ENCODE data around the gene CYP2S1.

The CYP2S1 gene

DNA sequence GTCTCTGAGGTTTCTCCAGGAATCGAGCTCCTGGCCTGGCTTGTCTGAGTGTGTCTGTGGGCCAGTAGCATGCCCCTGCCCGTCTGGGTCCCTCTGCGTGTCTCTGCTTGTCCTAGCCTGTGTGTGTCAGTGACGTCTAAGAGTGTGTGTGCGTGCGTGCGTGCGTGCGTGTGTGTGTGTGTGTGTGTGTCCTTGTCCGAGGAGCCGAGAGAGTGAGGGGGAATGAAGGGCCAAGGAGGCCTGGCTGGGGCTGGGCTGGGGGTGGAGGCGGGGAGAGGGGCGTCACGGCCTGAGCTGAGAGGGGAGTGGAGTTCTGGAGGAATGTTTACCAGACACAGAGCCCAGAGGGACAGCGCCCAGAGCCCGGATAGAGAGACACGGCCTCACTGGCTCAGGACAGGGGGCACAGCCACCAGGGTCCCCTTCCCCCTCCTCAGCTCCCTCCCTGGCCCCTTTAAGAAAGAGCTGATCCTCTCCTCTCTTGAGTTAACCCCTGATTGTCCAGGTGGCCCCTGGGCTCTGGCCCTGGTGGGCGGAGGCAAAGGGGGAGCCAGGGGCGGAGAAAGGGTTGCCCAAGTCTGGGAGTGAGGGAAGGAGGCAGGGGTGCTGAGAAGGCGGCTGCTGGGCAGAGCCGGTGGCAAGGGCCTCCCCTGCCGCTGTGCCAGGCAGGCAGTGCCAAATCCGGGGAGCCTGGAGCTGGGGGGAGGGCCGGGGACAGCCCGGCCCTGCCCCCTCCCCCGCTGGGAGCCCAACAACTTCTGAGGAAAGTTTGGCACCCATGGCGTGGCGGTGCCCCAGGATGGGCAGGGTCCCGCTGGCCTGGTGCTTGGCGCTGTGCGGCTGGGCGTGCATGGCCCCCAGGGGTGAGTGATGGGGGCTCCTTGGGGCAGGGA, 25.8 kb downstream of the CYP2S1 start, which contains the start of gene AXL:
Gene AXL, plus strand, starts transcription at position 609 of the 893 bp plus-strand sequence. Its CDS starts 170 bp downstream, at position 779.
- H3K9ac ChIP-seq (ENCODE audit: low read length in 2 of 2), result peak within 1 kb of the TSS; percentile 89 to 92
- peak within 1 kb of the TSS; percentile 96 for H3K27ac ChIP-seq (ENCODE audit: low read length)
- no peaks in the 10 kb centered on the region for H3K27me3 ChIP-seq (ENCODE audit: control insufficient read depth in 1 of 2, insufficient read depth in 2 of 2, low read length in 2 of 2)
- H3K4me3 ChIP-seq (ENCODE audit: low read length in 2 of 2), result peak within 1 kb of the TSS; percentile 79 to 80
- H3K36me3 ChIP-seq (ENCODE audit: control insufficient read depth in 2 of 2, insufficient read depth in 2 of 2, low read length in 2 of 2), result peaks cover 0 to 4% of the 10 kb centered on the region in 2 donors
- no peaks in the 10 kb centered on the region for H3K9me3 ChIP-seq (ENCODE audit: control insufficient read depth in 2 of 2, low read length in 2 of 2)
- peaks cover 36% of the 10 kb centered on the region for H3K4me1 ChIP-seq (ENCODE audit: control insufficient read depth, insufficient read depth, low read length)

DNA sequence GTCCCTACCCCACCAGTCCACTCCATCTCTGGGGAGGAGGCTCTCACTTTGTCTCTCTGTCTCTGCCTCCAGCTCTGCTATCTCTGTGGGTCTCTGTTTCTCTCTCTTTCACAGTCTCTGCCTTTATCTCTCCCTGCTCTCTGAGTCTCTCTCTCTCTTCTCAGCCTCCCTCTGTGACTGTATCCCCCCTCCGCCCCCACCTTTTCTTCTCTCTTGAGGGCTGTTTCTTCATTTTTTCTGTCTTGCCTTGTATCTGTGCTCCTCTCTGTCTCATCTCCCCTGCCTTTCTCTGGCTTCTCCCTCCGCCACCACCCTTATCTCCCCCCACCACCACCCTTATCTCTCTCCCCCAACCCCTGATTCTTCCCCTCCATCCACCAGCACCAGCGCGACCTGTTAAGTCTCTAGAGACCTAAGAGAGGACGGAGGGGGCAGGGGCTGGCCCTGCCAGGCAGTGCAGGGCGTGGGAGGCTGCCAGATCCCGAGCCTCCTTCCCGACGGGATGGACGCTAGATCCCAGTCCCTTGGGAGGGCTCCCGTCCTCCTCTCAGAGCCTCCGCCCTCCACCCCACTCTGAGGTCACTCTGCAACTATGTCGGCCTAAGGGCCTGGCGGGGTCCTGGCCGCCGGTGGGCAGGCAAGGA, 27.0 kb downstream of the CYP2S1 start:
- H3K4me3 ChIP-seq (ENCODE audit: low read length in 2 of 2), result peak overlapping the region; percentile 79 to 80
- peaks cover 0 to 4% of the 10 kb centered on the region in 2 donors for H3K36me3 ChIP-seq (ENCODE audit: control insufficient read depth in 2 of 2, insufficient read depth in 2 of 2, low read length in 2 of 2)
- H3K4me1 ChIP-seq (ENCODE audit: control insufficient read depth, insufficient read depth, low read length), result peaks cover 37% of the 10 kb centered on the region
- no peaks in the 10 kb centered on the region for H3K9me3 ChIP-seq (ENCODE audit: control insufficient read depth in 2 of 2, low read length in 2 of 2)
- peak overlapping the region; percentile 96 for H3K27ac ChIP-seq (ENCODE audit: low read length)
- H3K27me3 ChIP-seq (ENCODE audit: control insufficient read depth in 1 of 2, insufficient read depth in 2 of 2, low read length in 2 of 2), result no peaks in the 10 kb centered on the region
- H3K9ac ChIP-seq (ENCODE audit: low read length in 2 of 2), result peak overlapping the region; percentile 89 to 92

DNA sequence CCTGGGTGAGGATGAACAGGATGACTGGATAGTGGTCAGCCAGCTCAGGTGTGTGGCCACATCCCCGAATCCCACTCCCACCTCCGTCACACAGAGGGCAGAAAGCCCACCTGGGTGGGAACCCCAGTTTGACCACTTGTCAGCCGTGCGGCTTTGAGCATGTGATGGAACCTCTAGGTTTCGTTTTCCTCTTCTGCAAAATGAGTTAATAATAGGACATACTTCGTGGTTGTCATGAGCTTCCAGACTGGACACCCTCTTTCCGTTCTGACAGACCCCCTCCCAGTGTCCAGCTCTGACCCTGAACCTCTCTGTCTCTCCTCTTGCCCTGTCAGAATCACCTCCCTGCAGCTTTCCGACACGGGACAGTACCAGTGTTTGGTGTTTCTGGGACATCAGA, 27.8 kb downstream of the CYP2S1 start:
- Histone ChIP-seq H3K27ac (ENCODE audit: low read length) (peak overlapping the region; percentile 96), H3K9me3 (ENCODE audit: control insufficient read depth in 2 of 2, low read length in 2 of 2) (no peaks in the 10 kb centered on the region), H3K27me3 (ENCODE audit: control insufficient read depth in 1 of 2, insufficient read depth in 2 of 2, low read length in 2 of 2) (no peaks in the 10 kb centered on the region), H3K4me1 (ENCODE audit: control insufficient read depth, insufficient read depth, low read length) (peaks cover 43% of the 10 kb centered on the region), H3K9ac (ENCODE audit: low read length in 2 of 2) (peak overlapping the region; percentile 89 to 92), H3K4me3 (ENCODE audit: low read length in 2 of 2) (peak overlapping the region; percentile 79 to 80), H3K36me3 (ENCODE audit: control insufficient read depth in 2 of 2, insufficient read depth in 2 of 2, low read length in 2 of 2) (peaks cover 0 to 4% of the 10 kb centered on the region in 2 donors)

- Histone ChIP-seq H3K4me3 (ENCODE audit: low read length in 2 of 2) (no peak overlapping the region), H3K4me1 (ENCODE audit: control insufficient read depth, insufficient read depth, low read length) (peaks cover 51% of the 10 kb centered on the region), H3K36me3 (ENCODE audit: control insufficient read depth in 2 of 2, insufficient read depth in 2 of 2, low read length in 2 of 2) (peaks cover 0 to 4% of the 10 kb centered on the region in 2 donors), H3K9me3 (ENCODE audit: control insufficient read depth in 2 of 2, low read length in 2 of 2) (no peaks in the 10 kb centered on the region), H3K27ac (ENCODE audit: low read length) (peak overlapping the region; percentile 46), H3K27me3 (ENCODE audit: control insufficient read depth in 1 of 2, insufficient read depth in 2 of 2, low read length in 2 of 2) (no peaks in the 10 kb centered on the region), H3K9ac (ENCODE audit: low read length in 2 of 2) (no peak overlapping the region)
These were observed 28.6 kb downstream of the CYP2S1 start for GRCh38 chr19:41221514-41222205.

GRCh38 chr19:41222240-41222639, 29.2 kb downstream of the CYP2S1 start:
- no peak overlapping the region for H3K4me3 ChIP-seq (ENCODE audit: low read length in 2 of 2)
- no peaks in the 10 kb centered on the region for H3K27me3 ChIP-seq (ENCODE audit: control insufficient read depth in 1 of 2, insufficient read depth in 2 of 2, low read length in 2 of 2)
- no peaks in the 10 kb centered on the region for H3K9me3 ChIP-seq (ENCODE audit: control insufficient read depth in 2 of 2, low read length in 2 of 2)
- H3K36me3 ChIP-seq (ENCODE audit: control insufficient read depth in 2 of 2, insufficient read depth in 2 of 2, low read length in 2 of 2), result peaks cover 0 to 4% of the 10 kb centered on the region in 2 donors
- peaks cover 53% of the 10 kb centered on the region for H3K4me1 ChIP-seq (ENCODE audit: control insufficient read depth, insufficient read depth, low read length)
- no peak overlapping the region for H3K9ac ChIP-seq (ENCODE audit: low read length in 2 of 2)
- H3K27ac ChIP-seq (ENCODE audit: low read length), result peak overlapping the region; percentile 46

DNA sequence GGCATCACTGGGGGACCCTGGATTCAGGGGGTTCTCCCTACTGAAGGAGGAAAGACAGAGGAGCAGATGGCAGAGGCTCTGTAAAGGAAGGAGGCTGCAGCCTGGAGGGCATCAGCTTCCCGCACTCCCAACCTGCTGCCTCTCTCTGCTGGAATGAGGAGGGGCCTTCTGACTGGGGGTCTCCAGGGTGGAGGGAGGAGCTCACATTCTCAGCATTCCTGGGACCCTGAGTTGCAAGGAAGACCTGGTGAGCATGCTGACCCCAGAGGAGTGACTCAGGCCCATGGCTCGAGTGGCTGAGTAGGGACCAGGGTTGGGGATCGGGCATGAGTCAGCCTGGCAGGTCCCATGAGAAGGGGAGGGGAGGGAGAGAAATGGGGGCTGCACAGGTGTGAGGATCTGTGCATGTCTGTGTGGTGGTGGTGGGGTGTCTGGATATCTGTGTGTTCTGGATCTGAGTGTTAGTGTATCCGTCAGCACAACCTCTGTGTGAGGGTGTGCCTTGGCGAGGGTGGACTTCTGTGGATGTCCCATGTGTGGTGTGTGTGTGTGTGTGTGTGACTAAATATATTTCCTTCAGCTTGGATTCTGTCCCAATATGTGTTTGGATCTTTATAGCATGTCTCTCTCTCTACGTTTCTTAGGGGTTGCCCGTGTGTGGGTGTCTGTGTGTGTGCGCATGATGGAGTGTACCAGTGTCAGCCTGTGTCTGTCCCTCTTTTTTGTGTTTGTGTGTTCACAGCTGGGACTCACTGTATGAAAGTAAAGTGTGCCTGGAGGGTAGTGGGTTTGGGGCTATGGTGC, 30.6 kb downstream of the CYP2S1 start:
- Histone ChIP-seq H3K9ac (ENCODE audit: low read length in 2 of 2) (no peak overlapping the region), H3K4me3 (ENCODE audit: low read length in 2 of 2) (peak overlapping the region in 1 of 2 donors; percentile 29), H3K27me3 (ENCODE audit: control insufficient read depth in 1 of 2, insufficient read depth in 2 of 2, low read length in 2 of 2) (no peaks in the 10 kb centered on the region)

GRCh38 chr19:41224632-41225031, 31.6 kb downstream of the CYP2S1 start:
- no peaks in the 10 kb centered on the region for H3K27me3 ChIP-seq (ENCODE audit: control insufficient read depth in 1 of 2, insufficient read depth in 2 of 2, low read length in 2 of 2)
- peak overlapping the region; percentile 89 for H3K27ac ChIP-seq (ENCODE audit: low read length)
- H3K36me3 ChIP-seq (ENCODE audit: control insufficient read depth in 2 of 2, insufficient read depth in 2 of 2, low read length in 2 of 2), result peaks cover 0 to 4% of the 10 kb centered on the region in 2 donors
- peaks cover 41% of the 10 kb centered on the region for H3K4me1 ChIP-seq (ENCODE audit: control insufficient read depth, insufficient read depth, low read length)
- no peak overlapping the region for H3K4me3 ChIP-seq (ENCODE audit: low read length in 2 of 2)
- H3K9ac ChIP-seq (ENCODE audit: low read length in 2 of 2), result no peak overlapping the region
- H3K9me3 ChIP-seq (ENCODE audit: control insufficient read depth in 2 of 2, low read length in 2 of 2), result no peaks in the 10 kb centered on the region

More for the DNA sequence above, 30.6 kb downstream of the CYP2S1 start:
- Histone ChIP-seq H3K36me3 (ENCODE audit: control insufficient read depth in 2 of 2, insufficient read depth in 2 of 2, low read length in 2 of 2) (peaks cover 0 to 4% of the 10 kb centered on the region in 2 donors), H3K4me1 (ENCODE audit: control insufficient read depth, insufficient read depth, low read length) (peaks cover 41% of the 10 kb centered on the region), H3K9me3 (ENCODE audit: control insufficient read depth in 2 of 2, low read length in 2 of 2) (no peaks in the 10 kb centered on the region), H3K27ac (ENCODE audit: low read length) (peak overlapping the region; percentile 49)

- Histone ChIP-seq H3K9me3 (ENCODE audit: control insufficient read depth in 2 of 2, low read length in 2 of 2) (no peaks in the 10 kb centered on the region), H3K27ac (ENCODE audit: low read length) (peak overlapping the region; percentile 89), H3K27me3 (ENCODE audit: control insufficient read depth in 1 of 2, insufficient read depth in 2 of 2, low read length in 2 of 2) (no peaks in the 10 kb centered on the region), H3K4me1 (ENCODE audit: control insufficient read depth, insufficient read depth, low read length) (peaks cover 38% of the 10 kb centered on the region), H3K4me3 (ENCODE audit: low read length in 2 of 2) (peak overlapping the region; percentile 78 to 86), H3K36me3 (ENCODE audit: control insufficient read depth in 2 of 2, insufficient read depth in 2 of 2, low read length in 2 of 2) (peaks cover 0 to 4% of the 10 kb centered on the region in 2 donors), H3K9ac (ENCODE audit: low read length in 2 of 2) (peak overlapping the region; percentile 24 to 75)
These were observed 32.4 kb downstream of the CYP2S1 start for GRCh38 chr19:41225238-41226052.

- H3K4me1 ChIP-seq (ENCODE audit: control insufficient read depth, insufficient read depth, low read length), result peaks cover 30% of the 10 kb centered on the region
- H3K36me3 ChIP-seq (ENCODE audit: control insufficient read depth in 2 of 2, insufficient read depth in 2 of 2, low read length in 2 of 2), result peaks cover 1 to 8% of the 10 kb centered on the region in 2 donors
- peak overlapping the region; percentile 89 for H3K27ac ChIP-seq (ENCODE audit: low read length)
- H3K27me3 ChIP-seq (ENCODE audit: control insufficient read depth in 1 of 2, insufficient read depth in 2 of 2, low read length in 2 of 2), result no peaks in the 10 kb centered on the region
- no peaks in the 10 kb centered on the region for H3K9me3 ChIP-seq (ENCODE audit: control insufficient read depth in 2 of 2, low read length in 2 of 2)
- H3K9ac ChIP-seq (ENCODE audit: low read length in 2 of 2), result peak overlapping the region; percentile 24 to 75
- peak overlapping the region; percentile 78 to 86 for H3K4me3 ChIP-seq (ENCODE audit: low read length in 2 of 2)
These were observed 33.2 kb downstream of the CYP2S1 start for GRCh38 chr19:41226053-41226873.

Measured in stomach smooth muscle (tissue), 2 donors.